Measurements from ENCODE around the gene DHX35. TPM values are rescaled to one million over a fixed set of nuclear protein-coding genes. Genes with fewer than 3 reads are reported as not detected.

The DHX35 gene
- total and polyA plus RNA-seq, 2 experiments from 2014 or later, result 4.5 to 10.7 TPM

DNA sequence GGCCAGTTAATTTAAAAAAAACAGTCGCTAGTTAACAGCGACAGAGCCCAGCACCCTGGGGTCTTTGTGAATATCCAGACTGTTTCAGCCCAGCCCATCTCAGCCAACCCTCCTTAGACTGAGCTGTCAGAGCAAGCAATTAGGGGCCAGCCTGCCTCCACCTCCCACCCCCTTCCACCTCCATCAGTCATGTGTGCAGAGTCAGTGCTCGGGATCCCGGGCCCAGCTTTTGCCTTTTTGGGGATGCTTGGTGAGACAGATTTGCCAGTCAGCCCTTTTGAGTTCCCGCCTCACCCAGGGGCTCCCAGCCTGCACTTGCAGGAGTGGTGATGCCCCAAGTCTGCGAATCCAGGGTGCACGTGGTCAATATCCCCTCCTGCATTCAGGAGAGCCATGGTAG lies 42.5 kb upstream of the DHX35 start:
- WGBS, 2 experiments (ENCODE audit: low coverage in 1 of 2, low lambda C conversion rate in 2 of 2, missing lambda C conversion rate in 2 of 2), result 36% methylated on average over 7 of the region's 7 CpGs
- Histone ChIP-seq H3K36me3 (ENCODE audit: low read depth) (no peaks in the 10 kb centered on the region), H3K9ac (no peak overlapping the region), H3K4me3 (no peak overlapping the region), H3K27ac (no peak overlapping the region), H3K9me2 (ENCODE audit: insufficient read depth) (no peaks in the 10 kb centered on the region), H3K79me2 (ENCODE audit: insufficient read depth) (no peaks in the 10 kb centered on the region), H3K4me1 (ENCODE audit: insufficient read depth) (no peaks in the 10 kb centered on the region), H3K27me3 (replicated peaks; ENCODE audit: insufficient read depth) (peaks cover 47% of the 10 kb centered on the region), H3F3A (ENCODE audit: insufficient read depth) (no peaks in the 10 kb centered on the region), H2AFZ (no peak overlapping the region), H4K20me1 (ENCODE audit: insufficient read depth) (no peaks in the 10 kb centered on the region), H3K4me2 (ENCODE audit: unreplicated experiment) (no peak overlapping the region), H3K9me3 (ENCODE audit: low read depth) (no peaks in the 10 kb centered on the region)
- TF ChIP-seq EZH2phosphoT487 (IDR thresholded peaks at IDR 0.05; ENCODE audit: insufficient read depth, low read depth) (no peak), EZH2 (IDR thresholded peaks at IDR 0.05; ENCODE audit: insufficient read depth, poor library complexity, severe bottlenecking) (no peak)
- in situ Hi-C loops (cut with MboI), result no loop called here
- DNase-seq, result no peak

DNA sequence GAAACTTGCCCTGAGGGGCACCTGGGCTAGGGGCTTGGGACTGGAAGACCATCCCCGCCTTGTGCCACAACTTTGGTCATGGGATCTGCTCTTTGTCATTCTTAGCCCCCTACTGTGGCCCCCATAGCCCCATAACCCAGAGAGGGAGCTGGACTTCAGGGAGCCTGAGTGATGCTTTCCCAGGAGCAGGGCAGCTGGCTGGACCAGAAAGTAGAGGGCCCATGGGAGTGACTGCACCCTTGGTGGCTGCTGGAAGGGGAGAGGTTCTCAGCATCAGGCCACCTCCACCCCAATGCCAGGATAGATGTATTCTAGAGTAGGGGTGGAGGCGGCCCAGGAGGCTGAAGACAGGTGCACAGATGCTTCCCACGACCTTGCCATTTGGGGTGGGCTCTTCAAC lies 41.7 kb upstream of the DHX35 start:
- Histone ChIP-seq H3K36me3 (ENCODE audit: low read depth) (no peaks in the 10 kb centered on the region), H3K9ac (no peak overlapping the region), H3K79me2 (ENCODE audit: insufficient read depth) (no peaks in the 10 kb centered on the region), H3K4me1 (ENCODE audit: insufficient read depth) (no peaks in the 10 kb centered on the region), H2AFZ (no peak overlapping the region), H3K27ac (no peak overlapping the region), H4K20me1 (ENCODE audit: insufficient read depth) (no peaks in the 10 kb centered on the region), H3K27me3 (replicated peaks; ENCODE audit: insufficient read depth) (peaks cover 47% of the 10 kb centered on the region), H3K4me2 (ENCODE audit: unreplicated experiment) (no peak overlapping the region), H3K9me3 (ENCODE audit: low read depth) (no peaks in the 10 kb centered on the region), H3K9me2 (ENCODE audit: insufficient read depth) (no peaks in the 10 kb centered on the region), H3K4me3 (no peak overlapping the region), H3F3A (ENCODE audit: insufficient read depth) (no peaks in the 10 kb centered on the region)
- no peak for DNase-seq
- in situ Hi-C loops (cut with MboI), result no loop called here
- TF ChIP-seq EZH2 (IDR thresholded peaks at IDR 0.05; ENCODE audit: insufficient read depth, poor library complexity, severe bottlenecking), result no peak
- TF ChIP-seq EZH2phosphoT487 (IDR thresholded peaks at IDR 0.05; ENCODE audit: insufficient read depth, low read depth), result no peak
- 10 to 19% methylated on average over 3 of the region's 3 CpGs for WGBS, 2 experiments (ENCODE audit: low coverage in 1 of 2, low lambda C conversion rate in 2 of 2, missing lambda C conversion rate in 2 of 2)

DNA sequence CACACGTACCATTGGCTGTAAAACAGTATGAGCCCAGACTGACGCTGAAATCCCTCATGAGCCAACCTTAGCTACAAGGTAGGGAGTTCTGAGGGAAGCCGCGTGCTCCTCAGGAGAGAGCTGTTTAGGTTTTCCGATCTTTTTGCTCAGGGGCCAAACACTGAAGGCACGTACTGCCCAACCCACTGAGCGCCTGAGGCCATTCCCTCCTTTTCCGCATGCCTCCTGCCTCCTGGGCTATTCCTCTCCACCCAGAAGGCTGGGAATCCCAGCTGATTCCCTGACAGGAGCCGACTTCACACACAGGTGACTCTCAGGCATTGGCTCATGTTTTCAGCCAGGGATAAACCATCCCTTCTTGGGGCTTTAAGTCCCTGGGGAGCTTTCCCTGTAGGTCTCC lies 41.3 kb upstream of the DHX35 start:
- Histone ChIP-seq H3K4me2 (ENCODE audit: unreplicated experiment) (no peak overlapping the region), H3K4me1 (ENCODE audit: insufficient read depth) (no peaks in the 10 kb centered on the region), H3K9me2 (ENCODE audit: insufficient read depth) (no peaks in the 10 kb centered on the region), H4K20me1 (ENCODE audit: insufficient read depth) (no peaks in the 10 kb centered on the region), H3K9ac (no peak overlapping the region), H2AFZ (no peak overlapping the region), H3K27ac (no peak overlapping the region), H3K4me3 (no peak overlapping the region), H3K9me3 (ENCODE audit: low read depth) (no peaks in the 10 kb centered on the region), H3K79me2 (ENCODE audit: insufficient read depth) (no peaks in the 10 kb centered on the region), H3K36me3 (ENCODE audit: low read depth) (no peaks in the 10 kb centered on the region), H3F3A (ENCODE audit: insufficient read depth) (no peaks in the 10 kb centered on the region), H3K27me3 (replicated peaks; ENCODE audit: insufficient read depth) (peaks cover 47% of the 10 kb centered on the region)
- DNase-seq, result no peak
- WGBS, 2 experiments (ENCODE audit: low coverage in 1 of 2, low lambda C conversion rate in 2 of 2, missing lambda C conversion rate in 2 of 2), result 55 to 60% methylated on average over 9 of the region's 9 CpGs
- in situ Hi-C loops (cut with MboI), result no loop called here
- TF ChIP-seq EZH2phosphoT487 (IDR thresholded peaks at IDR 0.05; ENCODE audit: insufficient read depth, low read depth) (no peak), EZH2 (IDR thresholded peaks at IDR 0.05; ENCODE audit: insufficient read depth, poor library complexity, severe bottlenecking) (no peak)

DNA sequence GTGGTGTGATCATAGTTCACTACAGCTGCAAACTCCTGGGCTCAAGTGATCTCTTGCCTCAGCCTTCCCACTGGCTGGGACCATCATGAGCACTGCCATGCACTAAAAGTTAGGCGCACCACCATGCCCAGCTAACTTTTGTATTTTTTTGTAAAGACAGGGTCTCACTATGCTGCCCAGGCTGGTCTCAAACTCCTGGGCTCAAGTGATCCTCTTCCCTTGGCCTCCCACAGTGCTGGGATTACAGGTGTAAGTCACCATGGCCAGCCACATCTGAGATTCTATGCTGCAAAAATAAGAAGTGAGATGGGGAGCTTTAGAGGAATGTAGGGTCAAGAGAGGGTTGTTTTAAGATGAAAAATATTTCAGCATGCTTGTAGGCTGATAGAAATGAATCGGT lies 37.4 kb upstream of the DHX35 start:
- H2AFZ ChIP-seq, result no peak overlapping the region
- H3K79me2 ChIP-seq (ENCODE audit: insufficient read depth), result peaks cover 31% of the 10 kb centered on the region
- H3K4me2 ChIP-seq (ENCODE audit: unreplicated experiment), result no peak overlapping the region
- no peaks in the 10 kb centered on the region for H3K36me3 ChIP-seq (ENCODE audit: low read depth)
- peaks cover 21% of the 10 kb centered on the region for H3K27me3 ChIP-seq (replicated peaks; ENCODE audit: insufficient read depth)
- no peak overlapping the region for H3K9ac ChIP-seq
- no peaks in the 10 kb centered on the region for H4K20me1 ChIP-seq (ENCODE audit: insufficient read depth)
- no peak for DNase-seq
- H3K9me2 ChIP-seq (ENCODE audit: insufficient read depth), result no peaks in the 10 kb centered on the region
- H3K4me1 ChIP-seq (ENCODE audit: insufficient read depth), result no peaks in the 10 kb centered on the region
- no peak overlapping the region for H3K27ac ChIP-seq
- H3K9me3 ChIP-seq (ENCODE audit: low read depth), result no peaks in the 10 kb centered on the region
- TF ChIP-seq EZH2phosphoT487 (IDR thresholded peaks at IDR 0.05; ENCODE audit: insufficient read depth, low read depth) (no peak), EZH2 (IDR thresholded peaks at IDR 0.05; ENCODE audit: insufficient read depth, poor library complexity, severe bottlenecking) (no peak)
- in situ Hi-C loops (cut with MboI), result no loop called here
- H3F3A ChIP-seq (ENCODE audit: insufficient read depth), result no peaks in the 10 kb centered on the region
- no peak overlapping the region for H3K4me3 ChIP-seq
- 54 to 63% methylated on average over 2 of the region's 2 CpGs for WGBS, 2 experiments (ENCODE audit: low coverage in 1 of 2, low lambda C conversion rate in 2 of 2, missing lambda C conversion rate in 2 of 2)

Data from GM23248 (cell line).